Neural progenitor cell (in vitro differentiated cells): ENCODE measurements around the gene CALN1.

Experiments
- EZH2 ChIP-seq: fragments of 200-600 bp; sonication (generic); IDR thresholded peaks from 2 replicates; pipeline ENCODE4 v1.6.1; 2017; ENCODE audit warnings: antibody characterized with exemption, mild to moderate bottlenecking, moderate library complexity
- EZH2phosphoT487 ChIP-seq: fragments of 200-600 bp; sonication (generic); IDR thresholded peaks from 2 replicates; pipeline ENCODE4 v1.6.1; 2017; ENCODE audit warnings: antibody characterized with exemption
- TF ChIP-seq, protein P1 (sequence below): fragments of 200-600 bp; sonication (generic); IDR thresholded peaks from 2 replicates; pipeline ENCODE4 v1.5.1; 2017; ENCODE audit warnings: antibody characterized with exemption, mild to moderate bottlenecking

DNA sequence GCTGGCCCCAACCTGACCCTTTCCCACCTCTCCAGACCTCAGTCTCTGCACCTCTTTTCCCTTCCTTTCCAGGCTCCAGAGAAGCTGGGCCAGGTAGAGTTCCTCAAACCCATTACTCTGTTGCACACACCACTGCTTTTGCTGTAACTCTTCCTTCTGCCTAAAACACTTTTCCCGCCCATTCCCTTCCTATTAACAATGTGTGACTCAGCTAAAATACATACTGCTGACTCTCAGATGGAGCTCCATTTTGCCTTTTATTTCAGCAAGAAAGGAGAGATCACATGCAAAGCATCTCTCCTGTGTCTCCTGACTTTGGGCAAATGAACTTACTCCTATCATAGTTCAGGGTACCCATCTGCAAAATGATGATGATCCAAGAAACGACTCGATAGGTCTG, 201.0 kb downstream of the CALN1 start:
- TF ChIP-seq, protein P1, sequence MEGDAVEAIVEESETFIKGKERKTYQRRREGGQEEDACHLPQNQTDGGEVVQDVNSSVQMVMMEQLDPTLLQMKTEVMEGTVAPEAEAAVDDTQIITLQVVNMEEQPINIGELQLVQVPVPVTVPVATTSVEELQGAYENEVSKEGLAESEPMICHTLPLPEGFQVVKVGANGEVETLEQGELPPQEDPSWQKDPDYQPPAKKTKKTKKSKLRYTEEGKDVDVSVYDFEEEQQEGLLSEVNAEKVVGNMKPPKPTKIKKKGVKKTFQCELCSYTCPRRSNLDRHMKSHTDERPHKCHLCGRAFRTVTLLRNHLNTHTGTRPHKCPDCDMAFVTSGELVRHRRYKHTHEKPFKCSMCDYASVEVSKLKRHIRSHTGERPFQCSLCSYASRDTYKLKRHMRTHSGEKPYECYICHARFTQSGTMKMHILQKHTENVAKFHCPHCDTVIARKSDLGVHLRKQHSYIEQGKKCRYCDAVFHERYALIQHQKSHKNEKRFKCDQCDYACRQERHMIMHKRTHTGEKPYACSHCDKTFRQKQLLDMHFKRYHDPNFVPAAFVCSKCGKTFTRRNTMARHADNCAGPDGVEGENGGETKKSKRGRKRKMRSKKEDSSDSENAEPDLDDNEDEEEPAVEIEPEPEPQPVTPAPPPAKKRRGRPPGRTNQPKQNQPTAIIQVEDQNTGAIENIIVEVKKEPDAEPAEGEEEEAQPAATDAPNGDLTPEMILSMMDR: no peak
- no peak for TF ChIP-seq EZH2
- TF ChIP-seq EZH2phosphoT487: no peak
